ENCODE data around the gene PPP4R2.
"Not testable (repeated sequence)": the region's sequence is repeated elsewhere in the genome, so short reads cannot be mapped to it uniquely, and the experiment has no call there.

The PPP4R2 gene

DNA sequence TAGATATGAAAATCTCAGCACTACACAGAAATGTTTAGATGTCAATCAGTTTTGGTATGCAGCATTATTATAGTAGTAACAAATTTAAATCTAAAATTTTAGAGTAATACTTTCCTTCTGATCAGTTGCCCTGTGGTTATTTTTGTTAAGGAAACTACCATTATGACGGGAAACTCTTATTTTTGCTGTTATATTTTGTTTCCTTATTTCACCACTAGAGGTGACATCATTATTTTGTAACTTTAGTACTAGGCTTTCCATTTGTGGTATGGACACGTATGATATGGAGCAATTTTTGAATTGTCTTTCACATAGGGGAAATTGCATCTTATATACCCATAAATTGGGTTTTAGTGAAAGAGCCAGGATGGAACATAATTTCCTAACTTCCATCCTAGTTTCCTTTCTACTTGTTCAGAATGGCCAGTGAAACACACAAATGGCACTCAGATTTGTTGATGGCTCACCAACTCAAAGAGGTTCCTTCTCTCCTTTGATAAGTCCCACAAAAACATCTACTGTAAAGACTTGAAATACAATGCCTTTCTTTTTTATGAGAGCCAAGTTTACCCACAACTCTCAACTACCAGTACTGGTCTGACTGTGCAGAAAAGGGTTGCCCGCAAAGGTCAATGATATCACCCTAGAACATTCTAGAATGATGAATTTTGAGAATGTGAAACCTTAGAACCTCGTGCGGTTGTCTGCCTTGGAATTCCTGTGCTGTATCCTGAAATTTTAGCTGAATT, 19.4 kb upstream of the PPP4R2 start:
- no peak for DNase-seq (ENCODE audit: low spot score)

DNA sequence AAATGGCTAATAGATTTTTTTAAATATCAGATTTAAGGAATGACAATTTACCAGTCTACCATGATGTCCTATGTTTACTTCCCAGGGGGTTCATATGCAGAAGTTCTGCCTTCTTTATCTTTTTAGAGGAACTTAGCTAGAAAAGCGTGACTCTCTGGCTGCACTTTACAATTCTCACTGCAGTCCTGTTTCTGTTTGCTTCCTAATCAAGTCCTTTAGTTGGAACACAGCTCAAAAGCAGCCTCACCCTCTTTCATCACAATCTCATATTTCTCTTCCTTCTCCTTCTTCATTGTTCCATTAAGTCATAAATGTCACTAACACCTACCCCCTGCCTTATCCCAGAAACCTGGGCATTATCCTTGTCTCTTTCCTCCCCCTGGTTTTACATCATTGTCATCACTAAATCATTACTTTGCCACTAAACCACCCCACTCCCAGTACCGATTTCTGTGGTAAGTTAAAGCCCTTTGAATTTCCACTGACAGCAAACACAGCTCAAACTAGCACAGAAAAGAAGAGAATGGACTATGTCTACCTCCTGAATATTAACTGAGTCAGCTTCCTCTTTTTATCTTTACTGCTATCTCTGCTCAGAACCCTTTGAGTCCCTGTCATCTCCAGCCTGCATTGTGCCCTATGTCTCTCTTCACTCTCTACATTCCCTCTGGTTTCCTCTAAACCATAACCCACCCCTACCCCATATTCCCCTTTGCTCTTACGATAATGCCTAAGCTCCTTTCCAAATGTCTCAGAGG, 13.8 kb upstream of the PPP4R2 start:
- DNase-seq (ENCODE audit: low spot score): no peak

DNA sequence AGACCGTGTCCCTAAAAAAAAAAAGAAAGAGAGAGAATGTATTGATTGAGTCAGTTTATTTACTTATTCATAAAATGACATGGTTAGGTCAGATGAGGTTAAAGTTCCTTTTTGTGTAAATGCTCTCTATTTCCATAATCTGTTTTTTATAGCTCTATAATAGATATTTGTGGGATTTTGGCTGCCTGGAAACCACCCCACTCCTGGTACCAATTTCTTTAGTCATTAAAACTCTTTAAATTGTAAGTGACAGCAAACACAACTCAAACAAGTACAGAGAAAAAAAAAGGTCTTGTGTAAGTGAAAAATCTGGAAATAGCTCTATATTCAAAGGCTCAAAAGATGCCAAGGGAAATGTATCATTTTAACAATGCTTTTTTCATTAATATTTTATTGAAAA, 11.0 kb upstream of the PPP4R2 start:
- DNase-seq (ENCODE audit: low spot score): no peak

DNA sequence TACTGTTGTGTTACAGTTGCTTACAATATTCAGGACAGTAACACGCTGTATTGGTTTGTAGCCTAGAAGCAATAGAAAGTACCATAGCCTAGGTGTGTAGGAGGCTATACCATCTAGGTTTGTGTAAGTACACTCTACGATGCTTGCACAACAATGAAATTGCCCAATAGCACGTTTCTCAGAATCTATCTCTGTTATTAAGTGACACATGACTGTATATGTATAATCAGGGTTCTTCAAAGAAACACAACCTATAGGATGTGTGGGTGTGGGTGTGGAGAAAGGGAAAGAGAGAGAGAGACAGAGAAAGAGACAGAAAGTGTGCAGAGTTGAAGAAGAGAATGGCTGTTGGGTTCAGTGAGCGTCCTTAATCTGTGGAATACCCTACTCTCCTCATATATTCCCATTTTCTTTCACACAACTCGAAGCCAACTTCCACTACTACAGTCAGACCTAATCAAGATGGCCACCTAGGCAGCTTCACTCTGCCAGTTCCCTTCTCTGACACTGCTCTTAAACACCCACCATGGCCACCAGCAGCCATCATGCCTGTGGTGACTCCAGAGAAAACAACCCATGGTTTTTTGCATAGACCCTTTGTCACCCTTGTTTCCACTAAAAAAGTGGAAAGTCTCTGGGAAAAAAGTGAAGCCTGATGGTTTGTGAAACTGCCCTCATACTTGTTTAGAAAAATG, 5.8 kb upstream of the PPP4R2 start:
- no peak for DNase-seq (ENCODE audit: low spot score)

DNA sequence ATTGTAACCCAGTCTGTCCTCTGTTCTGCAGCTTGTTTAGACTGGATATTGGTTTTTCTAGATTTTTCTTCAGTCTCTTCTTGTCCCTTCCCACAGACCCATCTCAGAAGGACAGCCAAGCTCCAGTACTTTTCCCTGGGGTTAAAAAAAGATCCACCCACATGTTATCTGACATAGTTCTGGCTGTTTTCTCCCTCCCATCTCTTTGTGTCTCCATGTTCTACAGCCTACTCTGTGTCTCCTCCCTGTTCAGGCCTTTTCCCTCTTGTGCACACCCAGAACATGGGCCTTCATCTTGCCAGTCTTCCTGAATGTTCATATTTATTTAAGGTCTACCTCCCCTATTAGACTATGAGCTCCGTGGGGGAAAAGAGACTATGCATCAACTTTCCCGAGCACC, 5.1 kb upstream of the PPP4R2 start:
- DNase-seq (ENCODE audit: low spot score): no peak

DNA sequence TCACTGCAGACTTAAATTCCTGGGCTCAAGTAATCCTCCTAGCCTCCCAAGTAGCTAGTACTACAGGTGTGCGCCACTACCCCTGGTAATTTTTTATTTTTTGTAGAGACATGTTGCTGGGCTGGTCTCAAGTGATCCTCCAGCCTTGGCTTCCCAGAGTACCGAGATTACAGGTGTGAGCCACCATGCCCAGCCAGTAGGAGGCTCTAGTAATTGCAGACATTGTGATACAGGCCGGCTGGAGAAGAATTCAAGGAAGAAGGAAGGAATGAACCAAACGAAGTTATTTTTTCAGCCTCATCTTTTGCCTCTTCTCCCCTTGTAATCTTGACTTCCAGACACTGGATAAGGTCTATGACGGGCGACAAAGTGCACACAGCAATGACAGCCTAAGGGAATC, 3.2 kb upstream of the PPP4R2 start:
- no peak for DNase-seq (ENCODE audit: low spot score)

DNA sequence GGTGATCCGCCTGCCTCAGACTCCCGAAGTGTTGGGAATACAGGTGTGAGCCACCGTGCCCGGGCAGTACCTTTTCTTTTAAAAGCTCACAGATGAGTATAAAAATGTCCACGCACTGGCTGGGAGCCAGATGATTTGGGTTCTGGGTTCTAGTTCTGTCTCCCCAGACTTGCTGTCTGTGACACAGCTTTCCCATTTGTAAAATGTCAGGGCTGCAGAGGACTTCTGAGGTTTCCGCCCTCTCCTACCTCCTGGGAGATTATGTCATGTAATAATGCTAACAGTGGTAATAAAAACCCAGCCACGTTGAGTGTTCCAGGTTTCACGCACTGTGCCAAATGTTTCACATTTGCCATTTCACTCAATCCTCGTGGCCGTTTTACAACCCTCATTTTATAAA, 1.3 kb upstream of the PPP4R2 start:
- no peak for DNase-seq (ENCODE audit: low spot score)

DNA sequence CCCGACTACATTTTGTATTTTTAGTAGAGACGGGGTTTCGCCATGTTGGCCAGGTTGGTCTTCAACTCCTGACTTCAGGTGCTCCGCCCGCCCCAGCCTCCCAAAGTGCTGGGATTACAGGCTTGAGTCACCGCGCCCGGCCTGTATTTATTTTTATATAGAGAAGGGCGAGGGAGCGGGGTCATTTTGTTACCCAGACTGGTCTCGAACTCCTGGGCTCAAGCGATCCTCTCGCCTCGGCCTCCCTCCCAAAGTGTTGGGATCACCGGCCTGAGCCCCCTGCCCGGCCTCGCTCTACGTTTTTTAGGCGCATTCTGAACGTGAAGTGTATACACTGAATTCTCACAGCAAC, 514 bp upstream of the PPP4R2 start:
- DNase-seq (ENCODE audit: low spot score): no peak

DNA sequence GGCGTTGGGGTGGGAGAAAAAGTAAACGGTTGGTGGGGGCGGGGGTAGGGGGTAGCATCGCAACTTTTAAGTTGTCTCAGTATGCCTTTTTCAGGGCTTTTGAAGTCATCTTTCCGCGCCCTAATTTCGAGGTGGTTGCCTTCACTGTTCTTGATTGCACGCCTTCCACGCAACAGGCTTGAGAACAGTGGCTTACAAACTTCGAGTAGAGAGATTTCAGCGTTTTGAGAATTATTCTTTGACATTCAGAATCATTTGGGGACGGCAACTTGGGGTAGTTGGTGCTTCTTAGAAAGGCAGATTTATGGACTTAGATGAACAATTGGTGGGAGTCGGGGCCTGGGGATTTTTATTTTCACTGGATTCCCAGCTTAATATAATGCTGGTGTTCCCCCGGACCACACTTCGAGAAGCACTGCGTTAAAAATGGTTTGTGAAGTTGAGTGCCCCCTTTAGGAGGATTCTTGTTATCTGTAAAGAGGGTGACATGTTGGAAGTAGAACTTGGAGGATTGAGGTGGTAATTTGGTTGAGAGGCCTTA, 880 bp downstream of the PPP4R2 start:
- DNase-seq (ENCODE audit: low spot score): peak; percentile 42

DNA sequence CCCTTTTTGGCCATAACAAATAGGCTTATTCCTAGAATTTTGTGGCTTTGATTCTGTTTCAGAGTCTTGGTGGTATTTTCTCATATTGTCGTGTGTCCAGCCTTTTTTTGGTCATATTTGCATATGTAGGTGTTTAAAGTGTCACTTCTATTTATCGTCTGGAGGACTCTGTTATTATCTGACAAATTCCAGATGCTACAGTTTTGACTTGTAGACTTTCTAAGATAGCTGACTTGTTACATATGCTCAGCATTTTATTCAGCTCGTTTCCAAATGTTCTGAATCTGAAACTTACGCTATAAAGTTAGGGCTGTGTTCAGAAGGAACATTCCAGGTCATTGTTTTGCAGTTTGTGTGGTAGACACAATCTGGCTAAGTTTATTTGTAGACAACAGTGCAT, 1.9 kb downstream of the PPP4R2 start:
- DNase-seq (ENCODE audit: low spot score): no peak

DNA sequence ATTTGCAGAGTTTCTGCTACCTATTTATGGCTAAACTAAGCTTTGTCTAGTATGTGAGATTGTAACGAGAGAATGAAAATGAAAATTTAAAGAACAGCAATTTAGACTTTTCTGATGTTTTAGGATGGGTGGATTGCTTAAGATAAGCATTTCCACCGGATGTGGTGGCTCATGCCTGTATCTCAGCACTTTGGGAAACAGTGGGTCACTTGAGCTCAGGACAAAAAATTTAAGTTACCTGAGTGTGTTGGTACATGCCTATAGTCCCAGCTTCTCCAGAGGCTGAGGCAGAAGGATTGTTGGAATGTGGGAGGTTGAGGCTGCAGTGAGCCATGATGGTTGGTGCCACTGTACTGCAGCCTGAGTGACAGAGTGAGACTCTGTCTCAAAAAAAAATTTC, 3.3 kb downstream of the PPP4R2 start:
- DNase-seq (ENCODE audit: low spot score): no peak

DNA sequence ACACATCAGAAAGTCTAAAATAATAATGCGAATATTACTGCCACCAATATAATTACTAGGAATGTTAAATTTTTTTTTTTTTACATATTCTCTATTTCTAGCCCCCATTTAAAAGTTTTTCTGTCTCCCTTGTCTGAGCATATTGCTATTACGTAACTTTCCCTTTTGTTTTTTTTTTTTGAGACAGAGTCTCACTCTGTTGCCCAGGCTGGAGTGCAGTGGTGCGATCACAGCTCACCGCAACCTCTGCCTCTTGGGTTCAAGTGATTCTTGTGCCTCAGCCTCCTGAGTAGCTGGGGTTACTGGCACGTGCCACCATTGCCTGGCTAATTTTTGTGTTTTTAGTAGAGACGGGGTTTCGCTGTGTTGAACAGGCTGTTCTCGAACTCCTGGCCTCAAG, 6.4 kb downstream of the PPP4R2 start:
- DNase-seq (ENCODE audit: low spot score): not testable (repeated sequence)

DNA sequence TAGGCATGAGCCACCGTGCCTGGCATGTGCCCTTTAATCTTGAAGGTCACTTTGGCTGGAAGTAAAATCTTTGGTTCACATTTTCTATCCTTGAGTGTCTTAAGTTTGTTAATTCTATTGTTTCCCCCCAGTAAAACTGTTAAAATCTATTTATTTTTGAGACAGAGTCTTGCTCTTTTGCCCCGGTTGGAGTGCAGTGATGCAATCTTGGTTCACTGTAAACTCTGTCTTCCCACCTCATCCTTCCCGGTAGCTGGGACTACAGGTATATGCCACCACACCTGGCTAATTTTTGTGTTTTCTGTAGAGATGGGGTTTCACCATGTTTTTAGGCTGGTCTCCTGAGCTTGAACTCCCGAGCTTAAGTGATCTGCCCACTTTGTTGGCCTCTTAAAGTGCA, 7.7 kb downstream of the PPP4R2 start:
- no peak for DNase-seq (ENCODE audit: low spot score)

DNA sequence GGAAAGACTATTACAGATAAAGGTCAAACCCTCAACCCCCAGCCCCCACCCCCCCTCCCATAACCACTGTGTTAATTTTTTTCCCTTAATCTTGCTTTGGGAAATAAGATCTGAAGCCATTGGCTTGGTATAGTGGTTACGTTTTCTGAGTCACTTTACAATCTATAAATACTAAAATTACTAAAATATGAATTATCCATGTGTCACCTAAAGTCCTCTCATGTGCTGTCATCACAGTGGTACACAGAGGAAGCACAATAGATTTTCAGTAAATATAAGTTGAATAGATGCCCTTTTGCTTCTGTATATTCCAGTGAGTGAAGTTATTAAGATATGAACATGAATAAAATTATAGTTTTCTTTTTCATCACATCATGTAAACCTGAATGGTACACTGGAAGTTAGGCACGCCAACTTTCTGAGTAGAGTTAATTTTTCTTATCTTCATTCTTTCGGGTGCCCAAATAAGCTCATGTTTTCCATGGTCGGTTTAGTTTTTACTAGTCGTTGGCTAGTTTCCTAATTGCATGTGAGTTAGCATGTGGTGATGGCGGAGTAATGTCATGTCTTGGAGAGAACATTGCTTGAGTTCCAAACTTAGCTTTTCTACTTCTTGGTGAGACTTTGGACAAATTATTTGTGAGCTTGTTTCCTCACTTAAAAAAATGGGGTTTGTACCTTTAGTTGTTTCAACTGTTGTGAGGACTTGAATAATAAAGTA, 11.5 kb downstream of the PPP4R2 start:
- no peak for DNase-seq (ENCODE audit: low spot score)

DNA sequence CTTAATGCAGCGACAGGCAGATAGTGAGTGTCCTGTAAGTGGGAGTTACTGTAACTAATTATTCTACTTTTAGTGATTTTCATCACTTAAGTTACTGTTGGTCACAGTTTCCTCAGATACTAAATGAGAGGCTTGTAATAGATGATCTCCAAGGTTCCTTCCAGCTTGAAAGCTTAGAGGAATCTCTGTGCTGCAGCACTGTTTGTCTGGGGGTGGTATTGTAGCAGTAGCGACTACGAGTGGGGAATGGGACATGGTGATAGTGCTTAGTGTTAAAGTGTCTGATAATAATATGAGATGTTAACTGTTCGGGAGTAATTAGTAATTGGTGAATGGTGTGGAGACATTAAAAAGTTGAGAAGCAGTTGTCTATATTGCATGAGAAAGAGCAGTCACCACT, 12.4 kb downstream of the PPP4R2 start:
- no peak for DNase-seq (ENCODE audit: low spot score)

DNA sequence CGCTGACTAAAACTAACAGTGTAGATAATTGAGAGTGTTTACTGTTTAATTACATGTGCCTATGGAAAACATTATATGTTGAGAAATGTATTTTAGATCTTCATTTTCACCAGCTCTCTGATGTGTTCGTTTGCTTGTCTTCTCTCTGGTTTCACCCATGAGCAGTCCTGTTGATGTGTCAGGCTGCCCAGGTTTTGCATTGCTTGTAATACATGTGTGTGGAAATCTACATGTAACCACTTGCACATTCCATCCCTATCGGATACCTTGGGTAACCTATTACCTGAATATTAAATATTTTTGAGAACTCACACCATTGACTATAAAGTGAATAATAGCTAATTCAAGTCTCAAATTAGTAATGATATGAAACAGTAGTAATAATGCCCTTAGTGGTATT, 13.1 kb downstream of the PPP4R2 start:
- no peak for DNase-seq (ENCODE audit: low spot score)

DNA sequence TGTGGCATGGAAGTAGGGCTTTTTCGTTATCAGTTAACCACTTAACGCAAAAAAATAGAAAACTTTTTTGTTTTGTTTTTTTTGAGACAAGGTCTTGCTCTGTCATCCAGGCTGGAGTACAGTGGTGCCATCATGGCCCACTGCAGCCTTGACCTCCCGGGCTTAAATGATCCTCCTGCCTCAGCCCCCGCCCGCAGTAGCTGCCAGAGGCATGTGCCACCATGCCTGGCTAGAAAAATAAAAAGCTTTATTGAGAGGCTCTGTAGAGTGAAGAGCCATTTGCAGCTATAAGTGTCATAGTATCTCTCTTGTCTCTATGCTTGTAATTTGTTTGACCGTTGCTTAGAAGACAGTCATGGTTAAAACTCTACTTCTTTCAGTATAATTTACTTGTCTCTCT, 13.5 kb downstream of the PPP4R2 start:
- DNase-seq (ENCODE audit: low spot score): no peak

DNA sequence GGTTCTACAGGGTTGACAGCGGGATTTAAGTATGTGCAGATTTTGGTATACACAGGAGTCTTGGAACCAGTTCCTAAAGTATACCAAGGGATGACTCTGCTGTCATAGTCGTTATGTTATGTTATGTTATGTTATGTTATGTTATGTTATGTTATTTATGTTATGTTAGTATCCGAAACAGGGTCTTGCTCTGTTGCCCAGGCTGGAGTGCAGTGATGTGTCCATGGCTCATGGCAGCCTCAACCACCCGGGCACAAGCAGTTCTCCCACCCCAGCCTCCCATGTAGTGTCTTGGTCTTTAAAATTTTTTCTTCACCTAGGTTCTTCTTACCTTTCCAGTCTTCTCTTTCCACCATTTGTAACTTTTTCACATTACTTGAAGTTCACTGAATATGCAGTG, 21.7 kb downstream of the PPP4R2 start:
- no peak for DNase-seq (ENCODE audit: low spot score)

DNA sequence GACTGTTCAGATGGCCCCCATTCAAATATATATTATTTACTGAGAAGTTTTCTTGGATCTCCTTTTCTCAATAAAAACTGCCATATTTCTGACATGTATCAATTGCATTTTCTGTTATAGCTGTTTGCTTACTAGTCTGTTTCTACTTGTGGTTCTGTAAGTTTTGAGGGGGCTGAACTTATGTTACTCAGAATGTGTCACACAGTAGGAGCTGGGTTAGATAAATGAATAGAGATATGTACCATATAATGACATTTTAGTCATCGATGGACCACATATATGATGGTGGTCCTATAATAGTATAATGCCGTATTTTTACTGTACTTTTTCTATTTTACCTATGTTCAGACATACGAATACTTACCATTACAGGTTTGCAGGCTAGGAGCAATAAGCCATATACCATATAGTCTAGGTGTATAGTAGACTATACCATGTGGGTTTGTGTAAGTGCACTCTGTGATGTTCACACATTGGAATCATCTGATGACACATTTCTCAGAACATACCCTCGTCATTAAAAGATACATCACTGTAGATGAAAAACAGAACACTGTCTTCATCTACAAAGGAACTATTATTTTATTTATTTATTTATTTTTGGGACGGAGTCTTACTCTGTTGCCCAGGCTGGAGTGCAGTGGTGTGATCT, 22.3 kb downstream of the PPP4R2 start:
- DNase-seq (ENCODE audit: low spot score): no peak

DNA sequence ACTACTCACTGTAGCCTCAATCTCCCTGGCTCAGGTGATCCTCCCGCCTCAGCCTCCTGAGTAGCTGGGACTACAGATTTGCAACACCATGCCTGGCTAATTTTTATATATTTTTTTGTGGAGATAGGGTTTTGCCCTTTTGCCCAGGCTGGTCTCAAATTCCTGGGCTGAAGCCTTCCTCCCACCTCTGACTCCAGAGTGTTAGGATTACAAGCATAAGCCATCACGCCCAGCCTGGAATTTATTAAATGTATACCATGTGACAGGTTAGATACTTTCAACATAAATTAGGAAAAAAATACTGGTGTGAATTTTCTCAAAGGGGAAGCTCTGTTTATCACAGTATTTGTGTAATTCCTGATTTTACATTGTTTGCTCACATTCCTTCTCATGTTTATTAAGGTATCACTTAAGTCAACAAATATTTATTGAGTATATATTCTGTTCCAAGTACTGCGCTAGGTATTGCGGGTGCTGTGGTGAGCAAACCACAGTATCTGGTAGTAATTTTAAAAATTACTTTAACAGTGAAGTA, 24.8 kb downstream of the PPP4R2 start:
- DNase-seq (ENCODE audit: low spot score): no peak

DNA sequence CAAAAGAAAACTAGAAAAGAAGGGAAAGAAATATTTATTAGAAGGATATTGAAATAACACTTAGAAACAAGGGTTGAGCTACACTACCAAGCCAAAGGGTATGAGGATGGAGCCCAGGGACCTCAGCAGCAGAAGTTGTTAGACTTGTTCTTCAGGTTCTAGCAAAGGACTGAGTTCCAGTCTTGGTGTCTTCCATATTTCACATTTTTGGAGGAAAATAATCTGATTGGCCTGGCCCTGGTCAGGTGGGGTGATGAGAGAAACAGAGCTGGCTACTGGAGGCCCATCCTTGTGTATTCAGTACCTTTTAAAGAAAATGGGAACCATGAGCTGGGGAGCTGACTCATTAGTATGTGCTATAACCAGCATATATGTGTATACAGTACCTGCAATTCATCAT, 28.2 kb downstream of the PPP4R2 start:
- peak; percentile 17 for DNase-seq (ENCODE audit: low spot score)

All from iPS-NIHi11 (cell line).